Adipose tissue (tissue), 3 donors: ENCODE measurements around the gene SIK3. TPM values are rescaled to one million over a fixed set of nuclear protein-coding genes. Genes with fewer than 3 reads are reported as not detected.

Experiments
- H3K27ac ChIP-seq: one replicate; pipeline ENCODE4 v1.5.1; 2013; ENCODE audit warnings: low read depth, low read length
- WGBS, 3 donors: extraction: QIAGEN DNeasy Blood & Tissue Kit; methylation state at CpG; one replicate each; pipeline ENCODE4 v1.1.7; 2013; 5-methylcytosine and 5-hydroxymethylcytosine counted together
- polyA plus RNA-seq, 3 donors: library from polyadenylated mRNA; stranded (reverse); fragments of 200-250 nt; gene quantifications; one replicate each; pipeline ENCODE4 v1.2.3, GENCODE V29; 2013
- donor health status: healthy with polysubstance abuse.
- donor health status: Bipolar disorder and iron deficiency.
- donor health status: healthy.

SIK3 gene
- polyA plus RNA-seq, 3 donors: 8.5 to 13.8 (median 11.2) TPM

DNA sequence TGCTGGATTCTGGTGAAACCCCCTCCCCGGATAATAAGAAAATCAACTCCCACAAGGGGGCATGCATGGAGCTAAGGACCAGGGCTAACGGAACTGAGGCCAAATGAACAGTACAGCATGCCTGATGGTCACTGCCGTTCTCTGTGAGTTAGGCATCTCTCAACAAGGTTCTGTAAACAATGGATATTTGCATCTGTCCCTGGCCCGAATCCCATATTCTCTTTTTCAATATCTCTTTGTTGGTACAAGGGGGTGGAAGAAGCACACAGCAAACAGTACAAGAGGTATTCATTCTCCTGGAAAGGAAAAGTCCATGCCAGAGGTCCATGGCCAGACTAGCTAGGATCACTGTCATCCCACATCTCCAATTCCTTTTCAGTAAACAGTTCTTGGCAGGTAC lies 228.6 kb downstream of the SIK3 start:
- 66 to 95% (median 88%) methylated on average over 4 of the region's 4 CpGs for WGBS, 3 donors
- H3K27ac ChIP-seq: no peak overlapping the region

DNA sequence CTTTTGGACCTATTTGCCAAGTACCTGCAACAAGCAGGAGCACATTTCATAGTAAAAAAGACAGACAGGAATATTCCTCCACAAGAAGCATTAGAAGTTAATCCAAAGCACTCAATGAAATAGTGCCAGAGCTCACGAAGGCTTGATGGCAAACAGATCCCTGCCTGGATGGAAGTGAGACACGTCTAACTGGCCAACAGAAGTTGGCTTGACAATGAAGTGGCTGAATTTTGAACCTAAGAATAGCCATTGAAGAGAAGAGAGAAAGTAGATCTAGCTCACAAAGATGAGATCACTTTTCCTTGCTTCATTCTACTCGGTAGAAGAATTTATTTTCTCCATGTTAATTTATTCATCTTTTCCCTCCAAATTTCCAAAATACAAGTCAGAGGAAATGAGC lies 230.2 kb downstream of the SIK3 start:
- WGBS, 3 donors: 82 to 89% (median 82%) methylated on average over 3 of the region's 3 CpGs
- no peak overlapping the region for H3K27ac ChIP-seq

DNA sequence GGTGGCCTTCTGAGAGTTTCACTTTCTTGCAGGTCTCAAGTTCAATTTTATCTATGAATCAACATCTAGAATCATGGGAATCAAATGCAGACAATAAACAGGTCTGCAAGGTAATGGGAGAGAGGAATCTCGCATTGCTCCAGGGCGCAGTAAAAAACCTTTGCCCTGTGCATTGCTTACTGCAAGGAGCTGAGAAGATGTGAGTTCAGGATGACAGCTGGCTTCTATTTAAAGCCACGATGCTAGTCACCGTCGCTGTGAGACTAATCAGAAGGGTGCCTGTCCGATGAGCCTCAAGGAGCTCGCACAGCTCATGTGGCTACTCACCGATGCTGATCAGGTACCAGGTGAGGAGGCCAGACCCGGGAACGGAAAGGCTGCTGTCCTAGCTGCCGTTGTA lies 230.6 kb downstream of the SIK3 start:
- WGBS, 3 donors: 95 to 99% (median 97%) methylated on average over 11 of the region's 11 CpGs
- no peak overlapping the region for H3K27ac ChIP-seq

DNA sequence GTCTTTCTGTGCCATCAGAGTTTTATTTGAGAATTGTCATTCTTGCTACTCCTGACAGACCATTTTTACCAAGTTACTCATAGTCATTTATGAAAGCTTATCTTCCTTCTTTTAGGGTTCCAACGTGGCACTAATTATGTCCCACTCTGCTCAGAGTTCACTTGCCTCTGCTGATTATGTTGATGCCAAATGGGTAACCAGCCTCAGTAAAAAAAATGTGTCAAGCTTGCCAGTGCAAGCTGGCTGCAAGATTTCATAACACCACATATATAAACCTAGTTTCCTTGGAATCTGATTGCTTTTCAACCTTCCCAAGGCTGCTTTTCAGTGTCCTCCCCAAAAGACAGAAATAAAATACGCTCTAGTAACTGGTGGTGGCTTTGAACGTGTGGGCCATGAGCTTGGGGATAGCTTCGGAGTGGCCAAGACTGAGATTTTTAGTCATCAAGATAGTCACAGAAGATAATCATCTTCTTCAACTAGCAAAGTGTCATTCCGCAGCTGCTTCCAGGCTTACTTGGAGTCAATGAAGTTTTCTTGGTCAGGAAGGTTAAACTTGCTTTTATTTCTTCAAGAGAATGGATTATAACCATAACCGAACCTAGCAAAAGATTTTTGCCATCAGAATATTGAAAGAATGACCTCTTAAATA lies 231.3 kb downstream of the SIK3 start:
- no peak overlapping the region for H3K27ac ChIP-seq
- 85 to 93% (median 86%) methylated on average over 6 of the region's 6 CpGs for WGBS, 3 donors

- 64 to 78% (median 66%) methylated on average over 1 of the region's 1 CpG for WGBS, 3 donors
- H3K27ac ChIP-seq: no peak overlapping the region
Measured at GRCh38 chr11:116865696-116866095, 232.5 kb downstream of the SIK3 start.

DNA sequence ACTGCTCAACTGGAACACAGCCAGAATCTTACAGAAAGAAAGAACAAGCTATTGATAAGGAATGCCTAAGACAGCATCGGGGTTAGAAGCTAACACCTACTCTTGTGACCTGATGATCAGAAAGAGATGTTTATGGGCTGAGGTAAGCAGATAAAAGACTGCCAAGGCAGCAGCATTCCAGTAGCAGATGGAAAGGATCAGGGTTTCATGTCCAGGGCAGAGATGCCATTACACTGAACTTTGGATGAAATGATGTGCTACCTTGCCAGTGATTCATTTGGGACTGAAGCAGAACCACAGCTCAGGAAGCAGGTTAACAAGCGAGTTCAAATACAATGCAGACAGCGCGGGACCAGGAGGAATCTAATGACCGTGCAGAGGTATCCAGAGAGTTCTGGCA lies 233.7 kb downstream of the SIK3 start:
- H3K27ac ChIP-seq: no peak overlapping the region
- 88 to 92% (median 92%) methylated on average over 5 of the region's 5 CpGs for WGBS, 3 donors

DNA sequence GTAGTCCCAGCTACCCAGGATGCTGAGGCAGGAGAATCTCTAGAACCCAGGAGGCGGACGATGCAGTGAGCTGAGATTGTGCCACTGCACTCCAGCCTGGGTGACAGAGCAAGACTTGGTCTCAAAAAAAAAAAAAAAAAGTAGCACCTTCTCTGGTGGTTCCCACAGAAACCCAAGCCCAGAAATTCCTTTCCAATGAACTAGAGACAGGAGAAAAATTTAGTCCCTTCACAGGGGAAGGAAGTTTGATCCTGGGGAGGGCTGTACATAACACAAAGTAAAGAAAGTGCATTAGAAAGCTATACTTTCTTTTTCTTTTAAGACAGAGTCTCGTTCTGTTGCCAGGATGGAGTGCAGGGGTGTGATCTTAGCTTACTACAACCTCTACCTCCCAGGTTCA lies 235.3 kb downstream of the SIK3 start:
- WGBS, 3 donors: 93 to 98% (median 97%) methylated on average over 3 of the region's 3 CpGs
- no peak overlapping the region for H3K27ac ChIP-seq

- 80 to 92% (median 88%) methylated on average over 3 of the region's 3 CpGs for WGBS, 3 donors
- no peak overlapping the region for H3K27ac ChIP-seq
Measured at GRCh38 chr11:116862185-116862584, 236.0 kb downstream of the SIK3 start.

GRCh38 chr11:116861539-116861938 lies 236.7 kb downstream of the SIK3 start:
- 92 to 97% (median 95%) methylated on average over 1 of the region's 1 CpG for WGBS, 3 donors

GRCh38 chr11:116860303-116860702 lies 237.9 kb downstream of the SIK3 start:
- H3K27ac ChIP-seq: no peak overlapping the region
- 89 to 94% (median 94%) methylated on average over 6 of the region's 6 CpGs for WGBS, 3 donors

More at GRCh38 chr11:116861539-116861938, 236.7 kb downstream of the SIK3 start:
- H3K27ac ChIP-seq: no peak overlapping the region

DNA sequence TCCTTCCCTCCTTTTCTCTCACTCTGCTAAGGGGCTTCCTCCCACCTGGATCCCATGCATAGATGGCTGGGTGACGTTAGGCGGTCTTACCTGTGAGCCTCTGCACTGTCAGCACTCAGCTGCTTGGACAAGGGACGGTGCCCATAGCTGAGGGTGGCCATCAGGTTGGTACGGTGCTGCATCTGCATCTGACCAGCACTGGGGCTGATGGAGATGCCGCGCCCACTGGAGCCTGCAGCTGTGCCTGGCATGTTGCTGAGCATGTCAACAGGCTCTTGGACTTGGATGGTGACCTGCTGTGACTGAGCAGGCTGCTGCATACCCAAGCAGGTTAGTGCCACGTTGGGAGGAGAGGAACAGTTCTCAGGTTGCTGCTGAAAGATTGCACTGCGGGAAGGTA lies 239.1 kb downstream of the SIK3 start:
- no peak overlapping the region for H3K27ac ChIP-seq
- WGBS, 3 donors: 94 to 99% (median 95%) methylated on average over 8 of the region's 8 CpGs

- 81 to 90% (median 82%) methylated on average over 7 of the region's 7 CpGs for WGBS, 3 donors
- no peak overlapping the region for H3K27ac ChIP-seq
Measured at GRCh38 chr11:116857936-116858335, 240.3 kb downstream of the SIK3 start.

- no peak overlapping the region for H3K27ac ChIP-seq
- 81 to 90% (median 87%) methylated on average over 2 of the region's 2 CpGs for WGBS, 3 donors
Measured at GRCh38 chr11:116857316-116857715, 240.9 kb downstream of the SIK3 start.

GRCh38 chr11:116856423-116856822 lies 241.8 kb downstream of the SIK3 start:
- 76 to 97% (median 77%) methylated on average over 5 of the region's 5 CpGs for WGBS, 3 donors

GRCh38 chr11:116855413-116855812 lies 242.8 kb downstream of the SIK3 start:
- WGBS, 3 donors: 78 to 88% (median 82%) methylated on average over 7 of the region's 7 CpGs

More at GRCh38 chr11:116856423-116856822, 241.8 kb downstream of the SIK3 start:
- H3K27ac ChIP-seq: no peak overlapping the region

GRCh38 chr11:116853461-116854073 lies 244.7 kb downstream of the SIK3 start:
- 45 to 71% (median 59%) methylated on average over 6 of the region's 6 CpGs for whole genome bisulfite sequencing, 3 donors
- H3K27ac ChIP-seq: no peak overlapping the region

More at GRCh38 chr11:116855413-116855812, 242.8 kb downstream of the SIK3 start:
- no peak overlapping the region for H3K27ac ChIP-seq

- 38 to 61% (median 47%) methylated on average over 5 of the region's 5 CpGs for WGBS, 3 donors
- no peak overlapping the region for H3K27ac ChIP-seq
Measured at GRCh38 chr11:116852261-116853031, 245.8 kb downstream of the SIK3 start.

GRCh38 chr11:116851626-116852025 lies 246.6 kb downstream of the SIK3 start:
- no peak overlapping the region for H3K27ac ChIP-seq
- WGBS, 3 donors: 35 to 77% (median 57%) methylated on average over 7 of the region's 7 CpGs

GRCh38 chr11:116849486-116849885 lies 248.7 kb downstream of the SIK3 start:
- no peak overlapping the region for H3K27ac ChIP-seq
- 70 to 88% (median 86%) methylated on average over 6 of the region's 6 CpGs for WGBS, 3 donors
